CD14-positive monocyte (primary cell): ENCODE data around the gene LRRC28. TPM values are rescaled to one million over a fixed set of nuclear protein-coding genes. Genes with fewer than 3 reads are reported as not detected.

Experiments used
- DNase-seq, 3 donors: peaks; one replicate each; pipeline ENCODE4 v3.0.0-alpha.2; 2011 to 2022
- H2AFZ ChIP-seq: 2 replicates; pipeline ENCODE4 v1.6.0; 2012; ENCODE audit warnings: mild to moderate bottlenecking, low read depth, low read length, inconsistent platforms; ENCODE audit not compliant: insufficient read depth, poor library complexity, severe bottlenecking
- H3K27ac ChIP-seq, 2 donors: 1 replicate in 1 of 2; 2 replicates in 1 of 2; pipeline ENCODE4 v1.5.1; 2012 to 2013; ENCODE audit warnings: low read length in 2 of 2, control low read depth in 1 of 2, inconsistent platforms in 1 of 2, low read depth in 1 of 2, mild to moderate bottlenecking in 1 of 2
- H3K27me3 ChIP-seq, 2 donors: one replicate each; pipeline versions ENCODE4 v1.6.0 to v1.6.1; 2011 to 2013; ENCODE audit warnings: low read length in 2 of 2; ENCODE audit not compliant: control insufficient read depth in 2 of 2, insufficient read depth in 2 of 2
- H3K36me3 ChIP-seq, 2 donors: replicated peaks in 1 of 2; 1 replicate in 1 of 2; 2 replicates in 1 of 2; pipeline versions ENCODE4 v1.5.1 to v1.6.1; 2012 to 2013; ENCODE audit warnings: low read length in 2 of 2, control low read depth in 1 of 2, inconsistent platforms in 1 of 2, mild to moderate bottlenecking in 1 of 2; ENCODE audit not compliant: insufficient read depth in 2 of 2, control insufficient read depth in 1 of 2
- H3K4me1 ChIP-seq, 2 donors: 1 replicate in 1 of 2; 2 replicates in 1 of 2; pipeline versions ENCODE4 v1.5.1 to v1.6.1; 2012 to 2013; ENCODE audit warnings: low read length in 2 of 2, control low read depth in 1 of 2, inconsistent platforms in 1 of 2, mild to moderate bottlenecking in 1 of 2, moderate library complexity in 1 of 2; ENCODE audit not compliant: insufficient read depth in 2 of 2, control insufficient read depth in 1 of 2
- H3K4me2 ChIP-seq: replicated peaks from 2 replicates; pipeline ENCODE3; 2012; ENCODE audit warnings: low read length, moderate library complexity, mild to moderate bottlenecking; ENCODE audit not compliant: poor library complexity, severe bottlenecking; ENCODE audit errors: extremely low read depth
- H3K4me3 ChIP-seq, 3 experiments: fragments of 200-600 bp in 1 of 3; sonication (generic) in 1 of 3; replicated peaks in 1 of 3; 1 replicate in 2 of 3; 2 replicates in 1 of 3; pipeline ENCODE4 v1.5.1; 2011 to 2013; ENCODE audit warnings: low read length in 3 of 3, mild to moderate bottlenecking in 3 of 3, control low read depth in 2 of 3, low read depth in 2 of 3, inconsistent platforms in 1 of 3, moderate library complexity in 1 of 3
- H3K79me2 ChIP-seq: 2 replicates; pipeline ENCODE4 v1.6.0; 2012; ENCODE audit warnings: mild to moderate bottlenecking, control low read depth, inconsistent platforms, low read length, moderate library complexity; ENCODE audit not compliant: insufficient read depth
- H3K9ac ChIP-seq: 2 replicates; pipeline ENCODE4 v1.6.0; 2017; ENCODE audit warnings: low read length, mild to moderate bottlenecking; ENCODE audit not compliant: insufficient read depth, poor library complexity, severe bottlenecking
- H3K9me3 ChIP-seq, 2 donors: replicated peaks in 1 of 2; 1 replicate in 1 of 2; 2 replicates in 1 of 2; pipeline versions ENCODE4 v1.5.1 to v1.6.1; 2012 to 2013; ENCODE audit warnings: low read length in 2 of 2, control low read depth in 1 of 2; ENCODE audit not compliant: control insufficient read depth in 1 of 2, insufficient read depth in 1 of 2
- H4K20me1 ChIP-seq: 2 replicates; pipeline ENCODE4 v1.6.0; 2012; ENCODE audit warnings: mild to moderate bottlenecking, low read length, control low read depth, moderate library complexity; ENCODE audit not compliant: insufficient read depth
- H3K27ac Mint-ChIP-seq, 7 donors: one replicate each; pipeline ENCODE4 v1.8.0; 2020; ENCODE audit warnings: mild to moderate bottlenecking in 7 of 7, mixed read lengths in 7 of 7, moderate library complexity in 6 of 7, inconsistent platforms in 2 of 7
- H3K27me3 Mint-ChIP-seq, 3 donors: one replicate each; pipeline ENCODE4 v1.8.0; 2021 to 2022; ENCODE audit warnings: low read depth in 3 of 3, mild to moderate bottlenecking in 3 of 3, mixed read lengths in 3 of 3, moderate library complexity in 3 of 3, inconsistent platforms in 1 of 3
- H3K36me3 Mint-ChIP-seq, 2 donors: one replicate each; pipeline ENCODE4 v1.8.0; 2020; ENCODE audit warnings: mixed read lengths in 2 of 2, inconsistent platforms in 1 of 2, mild to moderate bottlenecking in 1 of 2
- H3K4me1 Mint-ChIP-seq: one replicate; pipeline ENCODE4 v1.8.0; 2020; ENCODE audit warnings: mild to moderate bottlenecking, mixed read lengths
- H3K4me3 Mint-ChIP-seq, 2 donors: one replicate each; pipeline ENCODE4 v1.8.0; 2020; ENCODE audit warnings: mild to moderate bottlenecking in 2 of 2, mixed read lengths in 2 of 2, moderate library complexity in 1 of 2
- H3K9me3 Mint-ChIP-seq, 7 donors: one replicate each; pipeline ENCODE4 v1.8.0; 2020 to 2022; ENCODE audit warnings: mixed read lengths in 7 of 7, mild to moderate bottlenecking in 6 of 7, moderate library complexity in 6 of 7, inconsistent platforms in 2 of 7
- CTCF ChIP-seq: fragments of 200-600 bp; IDR thresholded peaks from one replicate; pipeline ENCODE4 v1.8.0; 2022; ENCODE audit warnings: antibody characterized with exemption, mild to moderate bottlenecking
- WGBS: methylation state at CpG from one replicate; pipeline ENCODE4 v1.1.5; 2013; ENCODE audit warnings: missing lambda C conversion rate; ENCODE audit not compliant: insufficient coverage; 5-methylcytosine and 5-hydroxymethylcytosine counted together
- intact Hi-C, 2 donors: fragments of 100-400 bp; cut with micrococcal nuclease; formaldehyde crosslinking; loops; one replicate each; pipeline versions ENCODE4 v1.15.0 to v1.15.1; 2023
- polyA plus RNA-seq, 3 donors: library from polyadenylated mRNA; depleted of rRNA in 1 of 3; unstranded in 2 of 3; stranded (reverse) in 1 of 3; fragments of 300-500 nt in 2 of 3; fragments of >200 nt in 1 of 3; fragmentation: Illumina TruSeq in 2 of 3; gene quantifications; 1 replicate in 2 of 3; 2 replicates in 1 of 3; pipeline ENCODE4 v1.2.3, GENCODE V29; 2012 to 2021

LRRC28 gene
- polyA plus RNA-seq, 3 donors, result 18.6 to 25.3 (median 19.8) TPM

- TF ChIP-seq CTCF, result peak; percentile 29
- H3K9me3 Mint-ChIP-seq, result peaks cover 0 to 8% (median 0%) of the 10 kb centered on the region in 7 donors
- H3K79me2 ChIP-seq, result no peaks in the 10 kb centered on the region
- H3K4me1 Mint-ChIP-seq, result peaks cover 9% of the 10 kb centered on the region
- H2AFZ ChIP-seq, result no peak overlapping the region
- DNase-seq, result no peak
- H3K9me3 ChIP-seq, result no peaks in the 10 kb centered on the region
- no peak overlapping the region for H3K4me3 ChIP-seq
- no peak overlapping the region for H3K4me2 ChIP-seq
- peaks cover 0 to 10% of the 10 kb centered on the region in 2 donors for H3K36me3 ChIP-seq
- no peaks in the 10 kb centered on the region for H4K20me1 ChIP-seq
- peaks cover 0 to 4% of the 10 kb centered on the region in 2 donors for H3K4me1 ChIP-seq
- H3K4me3 Mint-ChIP-seq, result no peak overlapping the region
- no peak overlapping the region for H3K9ac ChIP-seq
- no peaks in the 10 kb centered on the region for H3K27me3 ChIP-seq
- intact Hi-C loops, result no loop called here
- WGBS, result 100% methylated on average over 8 of the region's 13 CpGs
- no peak overlapping the region for H3K27ac Mint-ChIP-seq
- no peak overlapping the region for H3K27ac ChIP-seq
- H3K36me3 Mint-ChIP-seq, result peaks cover 15 to 33% of the 10 kb centered on the region in 2 donors
- no peaks in the 10 kb centered on the region for H3K27me3 Mint-ChIP-seq
These were observed 110.4 kb downstream of the LRRC28 start for GRCh38 chr15:99361545-99362185.

- H3K27me3 ChIP-seq, result no peaks in the 10 kb centered on the region
- H3K36me3 ChIP-seq, result peaks cover 0 to 22% of the 10 kb centered on the region in 2 donors
- intact Hi-C loops, result no loop called here
- H3K4me1 Mint-ChIP-seq, result peaks cover 7% of the 10 kb centered on the region
- H3K4me3 ChIP-seq, result no peak overlapping the region
- H3K9me3 ChIP-seq, result no peaks in the 10 kb centered on the region
- H3K4me1 ChIP-seq, result no peaks in the 10 kb centered on the region
- H3K4me2 ChIP-seq, result no peak overlapping the region
- H4K20me1 ChIP-seq, result no peaks in the 10 kb centered on the region
- no peaks in the 10 kb centered on the region for H3K27me3 Mint-ChIP-seq
- H3K9ac ChIP-seq, result no peak overlapping the region
- H3K79me2 ChIP-seq, result no peaks in the 10 kb centered on the region
- no peak overlapping the region for H2AFZ ChIP-seq
- no peak overlapping the region for H3K27ac Mint-ChIP-seq
- no peak for TF ChIP-seq CTCF
- no peak overlapping the region for H3K4me3 Mint-ChIP-seq
- H3K9me3 Mint-ChIP-seq, result peaks cover 0 to 10% (median 4%) of the 10 kb centered on the region in 7 donors
- H3K36me3 Mint-ChIP-seq, result peaks cover 21 to 35% of the 10 kb centered on the region in 2 donors
- WGBS, result no CpG with 5 or more reads among the region's 1 CpG
- no peak overlapping the region for H3K27ac ChIP-seq
- no peak for DNase-seq
These were observed 114.0 kb downstream of the LRRC28 start for GRCh38 chr15:99365242-99365641.
